HG03135 (cell line): Measurements from ENCODE around the gene ARHGEF10L.
"Not testable (repeated sequence)": the region's sequence is repeated elsewhere in the genome, so short reads cannot be mapped to it uniquely, and the experiment has no call there.

Experiments
- ATAC-seq: cut with Tn5 transposase; IDR thresholded peaks from one replicate; pipeline ENCODE4 v1.9.1; 2021; ENCODE audit warnings: mild to moderate bottlenecking, moderate library complexity; ENCODE audit not compliant: unreplicated experiment

ARHGEF10L gene

DNA sequence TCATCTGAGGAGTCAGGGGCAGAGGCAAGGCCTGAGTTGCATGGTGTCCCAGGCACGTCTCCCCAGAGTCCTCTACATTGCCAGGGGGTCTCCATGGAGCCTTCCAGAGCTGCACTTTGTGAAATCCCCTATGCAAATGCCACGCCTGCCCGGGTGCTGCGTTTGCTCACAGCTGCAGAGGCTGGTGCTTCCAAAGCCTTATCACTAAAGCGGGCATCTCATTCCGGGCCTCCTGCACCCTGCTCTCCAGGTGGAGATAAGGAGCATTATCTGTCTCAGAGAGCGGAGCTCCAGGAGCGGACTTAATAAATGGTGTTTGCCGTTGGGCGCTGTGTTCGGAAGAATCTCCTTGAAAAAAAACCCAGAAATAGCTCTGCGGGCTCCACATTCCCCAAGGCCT is 189.8 kb downstream of the ARHGEF10L start:
- no peak for ATAC-seq

GRCh38 chr1:17729909-17730308 is 190.4 kb downstream of the ARHGEF10L start:
- no peak for ATAC-seq

DNA sequence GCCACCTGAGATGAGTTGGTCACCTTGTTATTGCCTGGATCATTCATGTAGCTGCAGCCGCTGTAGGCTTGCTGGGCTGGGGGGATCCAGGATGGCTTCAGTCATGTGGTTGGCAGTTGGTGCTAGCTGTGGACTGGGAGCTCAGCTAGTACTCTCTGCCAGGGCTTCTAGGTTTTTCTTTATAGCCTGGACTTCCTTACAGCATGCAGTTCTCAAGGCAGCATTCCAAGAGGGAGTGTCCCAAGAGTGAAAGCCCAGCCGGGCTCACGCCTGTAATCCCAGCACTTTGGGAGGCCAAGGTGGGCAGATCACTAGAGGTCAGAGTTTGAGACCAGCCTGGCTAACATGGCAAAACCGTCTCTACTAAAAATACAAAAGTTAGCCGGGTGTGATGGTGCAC is 192.0 kb downstream of the ARHGEF10L start:
- no peak for ATAC-seq

GRCh38 chr1:17732475-17732874 is 193.0 kb downstream of the ARHGEF10L start:
- ATAC-seq, result no peak

GRCh38 chr1:17733661-17734060 is 194.2 kb downstream of the ARHGEF10L start:
- no peak for ATAC-seq

GRCh38 chr1:17734609-17735008 is 195.1 kb downstream of the ARHGEF10L start:
- no peak for ATAC-seq

DNA sequence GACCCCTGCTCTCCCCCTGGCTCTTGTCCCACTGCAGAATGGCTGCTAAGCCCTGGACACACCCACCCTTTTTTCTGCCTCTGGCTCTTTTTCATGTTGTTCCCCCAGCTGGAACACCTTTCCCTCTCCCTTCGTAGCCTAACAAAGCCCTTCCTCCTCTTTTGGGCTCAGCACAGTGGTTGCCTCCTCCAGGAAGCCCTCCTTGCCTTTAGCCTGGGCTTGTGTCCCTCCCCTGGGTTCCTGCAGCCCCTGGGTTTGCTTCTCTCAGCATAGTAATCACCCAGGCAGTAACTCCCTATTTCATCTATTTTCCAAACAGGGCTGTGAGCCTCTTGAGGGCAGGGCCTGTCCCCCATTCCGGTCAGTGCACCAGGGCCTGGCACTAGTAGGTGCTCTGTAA is 195.8 kb downstream of the ARHGEF10L start:
- ATAC-seq, result no peak

GRCh38 chr1:17735793-17736192 is 196.3 kb downstream of the ARHGEF10L start:
- ATAC-seq, result no peak

GRCh38 chr1:17736625-17737024 is 197.1 kb downstream of the ARHGEF10L start:
- no peak for ATAC-seq

DNA sequence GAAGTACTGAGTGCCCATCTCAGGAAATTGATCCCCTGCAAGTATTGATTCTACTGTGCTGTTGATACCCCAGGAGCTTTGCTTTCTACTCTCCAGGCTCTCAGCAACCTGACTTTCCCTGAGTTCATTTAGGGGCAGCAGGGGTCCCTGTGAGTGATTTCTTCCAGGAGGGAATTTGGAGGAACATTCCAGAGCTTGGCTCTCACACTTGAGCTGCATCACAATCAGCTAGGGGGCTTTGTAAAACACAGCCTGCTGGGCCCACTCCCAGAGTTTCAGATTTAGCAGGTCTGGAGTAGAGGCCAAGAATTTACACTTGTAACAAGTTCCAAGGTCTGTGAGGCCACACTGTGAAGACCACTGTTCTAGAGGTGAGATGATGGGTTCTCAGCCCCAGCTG is 199.6 kb downstream of the ARHGEF10L start:
- no peak for ATAC-seq

DNA sequence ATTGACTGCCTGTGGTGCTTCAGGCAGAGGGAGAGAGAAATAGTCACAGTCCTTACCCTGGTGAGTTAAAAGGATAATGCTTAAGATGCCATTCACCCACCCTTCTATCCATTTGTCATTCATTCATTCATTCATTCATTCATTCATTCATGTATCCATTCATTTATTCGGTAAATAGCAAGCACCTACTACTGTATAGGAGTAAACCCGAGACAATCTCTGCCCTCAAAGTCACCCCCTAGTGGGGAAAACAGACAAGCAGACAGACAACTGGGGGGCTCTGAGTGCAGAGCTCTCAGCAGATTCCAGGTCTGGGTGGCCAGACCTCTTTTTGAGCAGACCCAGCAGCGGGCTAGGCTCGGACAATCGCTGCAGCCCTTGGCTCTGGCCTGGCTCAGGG is 201.6 kb downstream of the ARHGEF10L start:
- no peak for ATAC-seq

DNA sequence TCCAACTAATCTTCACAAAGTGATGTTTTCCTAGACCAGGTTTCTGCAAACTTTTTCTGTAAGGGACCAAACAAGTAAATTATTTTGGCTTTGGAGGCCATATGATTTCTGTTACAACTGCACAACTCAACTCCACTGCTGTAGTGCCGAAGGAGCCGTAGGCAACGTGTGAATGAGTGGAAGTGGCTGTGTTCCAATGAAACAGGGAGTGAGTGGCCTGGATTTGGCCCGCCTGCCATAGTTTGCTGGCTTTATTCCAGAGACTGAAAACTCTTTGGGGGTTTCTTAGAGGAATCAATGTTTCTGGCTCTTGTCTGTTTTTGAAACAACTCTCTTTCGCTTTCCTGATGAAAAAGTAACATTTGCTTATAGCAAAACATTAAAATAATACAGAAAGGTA is 203.1 kb downstream of the ARHGEF10L start:
- no peak for ATAC-seq

- ATAC-seq, result no peak
Observed at GRCh38 chr1:17743008-17743647, 203.6 kb downstream of the ARHGEF10L start.

DNA sequence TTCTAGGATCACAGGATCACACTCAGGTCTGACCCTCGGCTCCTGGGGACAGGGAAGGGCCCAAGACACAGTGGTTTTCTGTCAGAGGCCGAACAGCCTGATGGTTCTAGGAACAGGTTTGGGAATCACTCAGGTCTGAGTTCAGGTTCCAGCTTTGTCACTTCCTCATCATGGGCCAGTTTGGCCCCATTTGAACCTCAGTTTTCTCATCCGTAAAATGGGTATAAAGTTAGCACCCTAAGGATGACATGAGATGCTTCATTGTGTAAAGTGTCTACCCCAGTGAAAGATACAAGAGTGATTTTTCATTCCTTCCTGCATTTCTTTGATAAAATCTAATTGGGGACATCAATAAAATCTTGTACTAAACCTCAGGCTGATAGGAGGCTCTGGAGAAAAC is 204.4 kb downstream of the ARHGEF10L start:
- ATAC-seq, result no peak

GRCh38 chr1:17744666-17745478 is 205.4 kb downstream of the ARHGEF10L start:
- ATAC-seq, result no peak

- no peak for ATAC-seq
Observed at GRCh38 chr1:17745479-17745955, 206.0 kb downstream of the ARHGEF10L start.

- ATAC-seq, result not testable (repeated sequence)
Observed at GRCh38 chr1:17746281-17746680, 206.8 kb downstream of the ARHGEF10L start.

DNA sequence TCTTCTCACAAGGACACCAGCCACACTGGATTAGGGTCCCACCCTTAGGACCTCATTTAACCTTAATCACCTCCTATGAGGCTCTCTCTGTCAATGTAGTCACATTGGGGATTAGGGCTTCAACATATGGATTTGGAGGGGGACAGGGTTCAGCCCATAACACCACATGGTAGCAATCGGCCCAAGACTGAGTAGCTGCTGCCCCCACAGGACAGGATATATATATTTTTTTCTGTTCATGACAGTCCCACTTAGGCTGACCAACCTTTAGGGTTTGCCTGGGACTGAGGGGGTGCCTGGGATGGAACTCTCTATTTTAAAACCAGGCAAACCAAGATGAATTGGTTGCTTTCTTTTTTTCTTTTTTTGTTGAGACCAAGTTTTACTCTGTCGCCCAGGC is 207.4 kb downstream of the ARHGEF10L start:
- no peak for ATAC-seq
